IMR-90 (cell line): ENCODE data around the gene IL21. TPM values are rescaled to one million over a fixed set of nuclear protein-coding genes. Genes with fewer than 3 reads are reported as not detected.

ENCODE experiments used
- ATAC-seq: fragments of 200-7000 bp; cut with Tn5 transposase; 2 replicates; pipeline ENCODE4 v1.9.1; 2020; ENCODE audit warnings: low read depth, mild to moderate bottlenecking, moderate library complexity
- BruUV-seq: library from RNA; stranded (reverse); fragments of 400-500 nt; replicated peaks from 2 replicates; lab custom pipeline; 2021; lab: Mats Ljungman, UMichigan
- CTCF ChIA-PET: fragments of 300-600 bp; formaldehyde crosslinking; extraction: SDS; loops from one replicate; lab custom pipeline; 2021; ENCODE audit warnings: antibody characterized with exemption; lab: Yijun Ruan, JAX
- POLR2A ChIA-PET: fragments of 300-600 bp; sonication (Branson Sonifier 250); formaldehyde crosslinking; loops from one replicate; lab custom pipeline; 2022; ENCODE audit warnings: antibody characterized with exemption; ENCODE audit not compliant: unreplicated experiment; lab: Charles Lee
- DNase-seq: peaks from one replicate; pipeline ENCODE4 v3.0.0; 2013
- H2AFZ ChIP-seq: replicated peaks from 2 replicates; pipeline ENCODE3; 2013; ENCODE audit warnings: low read length, mild to moderate bottlenecking; ENCODE audit not compliant: poor library complexity
- H2AK5ac ChIP-seq: 2 replicates; pipeline ENCODE4 v1.6.1; 2013; ENCODE audit warnings: low read depth, low read length, inconsistent platforms
- H2AK9ac ChIP-seq: replicated peaks from 2 replicates; pipeline ENCODE3; 2013; ENCODE audit warnings: mild to moderate bottlenecking, low read depth, low read length, moderate library complexity; ENCODE audit not compliant: poor library complexity
- H2BK120ac ChIP-seq: 2 replicates; pipeline ENCODE4 v1.6.1; 2013; ENCODE audit warnings: low read depth, low read length, inconsistent platforms
- H2BK15ac ChIP-seq: 3 replicates; pipeline ENCODE4 v1.6.1; 2013; ENCODE audit warnings: low read depth, low read length, inconsistent platforms
- H2BK20ac ChIP-seq: 2 replicates; pipeline ENCODE4 v1.6.1; 2013; ENCODE audit warnings: low read depth, mild to moderate bottlenecking, inconsistent platforms, low read length, moderate library complexity
- H2BK5ac ChIP-seq: 2 replicates; pipeline ENCODE4 v1.6.1; 2013; ENCODE audit warnings: mild to moderate bottlenecking, low read depth, low read length, inconsistent platforms; ENCODE audit not compliant: poor library complexity, severe bottlenecking
- H3K14ac ChIP-seq: replicated peaks from 2 replicates; pipeline ENCODE4 v1.6.1; 2013; ENCODE audit warnings: low read depth, low read length, inconsistent platforms
- H3K18ac ChIP-seq: 2 replicates; pipeline ENCODE4 v1.6.1; 2013; ENCODE audit warnings: low read depth, low read length, control low read depth
- H3K23ac ChIP-seq: 2 replicates; pipeline ENCODE4 v1.6.1; 2013; ENCODE audit warnings: low read depth, low read length, inconsistent platforms
- H3K27ac ChIP-seq: 2 replicates; pipeline ENCODE4 v1.5.1; 2013; ENCODE audit warnings: mild to moderate bottlenecking, control low read depth, low read length; ENCODE audit not compliant: insufficient read depth
- H3K27me3 ChIP-seq: 2 replicates; pipeline ENCODE4 v1.6.1; 2013; ENCODE audit warnings: low read length; ENCODE audit not compliant: control insufficient read depth, insufficient read depth
- H3K36me3 ChIP-seq: 2 replicates; pipeline ENCODE4 v1.6.1; 2013; ENCODE audit warnings: low read length, mixed read lengths; ENCODE audit not compliant: control insufficient read depth, insufficient read depth
- H3K4ac ChIP-seq: 2 replicates; pipeline ENCODE4 v1.6.1; 2013; ENCODE audit warnings: low read depth, low read length, inconsistent platforms
- H3K4me1 ChIP-seq: 2 replicates; pipeline ENCODE4 v1.6.1; 2013; ENCODE audit warnings: low read length, mixed read lengths; ENCODE audit not compliant: control insufficient read depth, insufficient read depth
- H3K4me2 ChIP-seq: 2 replicates; pipeline ENCODE4 v1.6.1; 2013; ENCODE audit warnings: low read depth, mild to moderate bottlenecking, control low read depth, low read length, moderate library complexity
- H3K4me3 ChIP-seq: 2 replicates; pipeline ENCODE4 v1.5.1; 2013; ENCODE audit warnings: low read depth, mild to moderate bottlenecking, control low read depth, low read length, moderate library complexity; ENCODE audit not compliant: insufficient read depth
- H3K56ac ChIP-seq: 2 replicates; pipeline ENCODE4 v1.6.1; 2013; ENCODE audit warnings: low read length, inconsistent platforms; ENCODE audit not compliant: insufficient read depth; ENCODE audit errors: extremely low read depth
- H3K79me1 ChIP-seq, 2 experiments: 2 replicates each; pipeline ENCODE4 v1.6.1; 2013; ENCODE audit warnings: low read length in 2 of 2, inconsistent platforms in 1 of 2, low read depth in 1 of 2
- H3K9ac ChIP-seq: 2 replicates; pipeline ENCODE4 v1.6.1; 2013; ENCODE audit warnings: low read depth, low read length, control low read depth
- H3K9me1 ChIP-seq: 2 replicates; pipeline ENCODE4 v1.6.1; 2013; ENCODE audit warnings: low read length, inconsistent platforms; ENCODE audit not compliant: insufficient read depth
- H3K9me3 ChIP-seq: 2 replicates; pipeline ENCODE4 v1.6.1; 2013; ENCODE audit warnings: low read length; ENCODE audit not compliant: control insufficient read depth, insufficient read depth
- H4K20me1 ChIP-seq: 2 replicates; pipeline ENCODE4 v1.6.1; 2013; ENCODE audit warnings: low read length, inconsistent platforms; ENCODE audit not compliant: insufficient read depth
- H4K5ac ChIP-seq: 2 replicates; pipeline ENCODE4 v1.6.1; 2013; ENCODE audit warnings: mild to moderate bottlenecking, low read depth, low read length, control low read depth
- H4K8ac ChIP-seq, 2 experiments: 2 replicates each; pipeline ENCODE4 v1.6.1; 2013; ENCODE audit warnings: low read depth in 2 of 2, low read length in 2 of 2, control low read depth in 1 of 2, inconsistent platforms in 1 of 2
- H4K91ac ChIP-seq: 2 replicates; pipeline ENCODE4 v1.6.1; 2013; ENCODE audit warnings: low read depth, low read length, inconsistent platforms; ENCODE audit not compliant: insufficient read depth
- BHLHE40 ChIP-seq: fragments of 150-350 bp; IDR thresholded peaks from 2 replicates; pipeline ENCODE4 v1.6.1; 2016; ENCODE audit warnings: mild to moderate bottlenecking, low read depth, low read length
- CEBPB ChIP-seq: IDR thresholded peaks from 2 replicates; pipeline ENCODE4 v1.6.1; 2012; ENCODE audit warnings: low read depth, low read length, improper control_type of control experiment
- CTCF ChIP-seq: conservative IDR thresholded peaks from 2 replicates; pipeline ENCODE4 v1.5.1; 2012; ENCODE audit warnings: mild to moderate bottlenecking, low read depth, low read length, improper control_type of control experiment
- FOS ChIP-seq: fragments of 150-350 bp; IDR thresholded peaks from 2 replicates; pipeline ENCODE4 v1.6.1; 2016; ENCODE audit warnings: low read depth, low read length
- MAFK ChIP-seq: IDR thresholded peaks from 2 replicates; pipeline ENCODE4 v1.6.1; 2012; ENCODE audit warnings: low read depth, low read length, improper control_type of control experiment
- NFE2L2 ChIP-seq: fragments of 150-350 bp; IDR thresholded peaks from 2 replicates; pipeline ENCODE4 v1.6.1; 2016; ENCODE audit warnings: low read depth, mild to moderate bottlenecking, low read length
- RAD21 ChIP-seq: IDR thresholded peaks from 2 replicates; pipeline ENCODE4 v1.6.1; 2012; ENCODE audit warnings: low read length, improper control_type of control experiment
- RFX5 ChIP-seq: IDR thresholded peaks from 2 replicates; pipeline ENCODE4 v1.8.0; 2012; ENCODE audit warnings: low read depth, mild to moderate bottlenecking, low read length, moderate library complexity
- USF2 ChIP-seq: fragments of 150-350 bp; IDR thresholded peaks from 2 replicates; pipeline ENCODE4 v1.6.1; 2017; ENCODE audit warnings: mild to moderate bottlenecking, antibody characterized with exemption, low read length, low read depth
- WGBS, 2 experiments: methylation state at CpG; one replicate each; pipeline versions ENCODE4 v1.1.5 to v1.1.7; 2013; ENCODE audit warnings: missing lambda C conversion rate in 2 of 2; ENCODE audit not compliant: insufficient read length in 1 of 2; ENCODE audit errors: extremely low coverage in 2 of 2; 5-methylcytosine and 5-hydroxymethylcytosine counted together
- dilution Hi-C: fragments of 300-500 bp; cut with HindIII; formaldehyde crosslinking; loops from one replicate; pipeline ENCODE4 v1.14.3; 2018; ENCODE audit warnings: low sequenced_read_pairs; ENCODE audit not compliant: unreplicated experiment
- in situ Hi-C: fragments of 300-500 bp; cut with MboI; formaldehyde crosslinking; loops from 3 replicates; pipeline ENCODE4 v1.14.3; 2019; ENCODE audit warnings: low sequenced_read_pairs, inconsistent platforms, mixed read lengths
- intact Hi-C: fragments of 100-400 bp; cut with micrococcal nuclease; formaldehyde crosslinking; loops from 2 replicates; pipeline ENCODE4 v1.10.0; 2022
- polyA plus RNA-seq, 3 experiments: library from polyadenylated mRNA; depleted of rRNA; stranded (reverse); fragments of >200 nt; gene quantifications; 2 replicates each; pipeline ENCODE4 v1.2.3, GENCODE V29; 2012; ENCODE audit warnings: low replicate concordance in 1 of 3
- total RNA-seq: library from RNA; depleted of rRNA; stranded (reverse); fragments of >200 nt; gene quantifications from 2 replicates; pipeline ENCODE4 v1.2.3, GENCODE V29; 2012

IL21 gene
- total and polyA plus RNA-seq, 2 of the 4 experiments (the other 2 are of a cell fraction) = not detected

- intact Hi-C loops (no loop called here), in situ Hi-C loops (no loop called here), dilution Hi-C loops (loop anchor here (25.0 kb wide), 1 partner anchor 298 kb away; the partner anchor contains the start of gene NUDT6)
- no peaks in the 10 kb centered on the region for H4K20me1 ChIP-seq
- H2BK5ac ChIP-seq = no peak overlapping the region
- no peak overlapping the region for H4K91ac ChIP-seq
- no TSS peak for BruUV-seq
- no peaks in the 10 kb centered on the region for H3K9me3 ChIP-seq
- H2BK20ac ChIP-seq = no peak overlapping the region
- no peaks in the 10 kb centered on the region for H3K9me1 ChIP-seq
- H3K4me1 ChIP-seq = no peaks in the 10 kb centered on the region
- H2BK15ac ChIP-seq = no peak overlapping the region
- no peak overlapping the region for H3K18ac ChIP-seq
- H3K4me2 ChIP-seq = no peak overlapping the region
- no peak overlapping the region for H3K4me3 ChIP-seq
- CTCF ChIA-PET = no interaction called here
- TF ChIP-seq NFE2L2 (no peak), MAFK (no peak), CTCF (no peak), CEBPB (no peak), RAD21 (no peak), USF2 (no peak), BHLHE40 (no peak), RFX5 (no peak), FOS (no peak)
- no peak overlapping the region for H4K8ac ChIP-seq
- no peak overlapping the region for H3K14ac ChIP-seq
- H3K27ac ChIP-seq = no peak overlapping the region
- no peak overlapping the region for H4K5ac ChIP-seq
- H3K36me3 ChIP-seq = no peaks in the 10 kb centered on the region
- H3K4ac ChIP-seq = no peak overlapping the region
- POLR2A ChIA-PET = no interaction called here
- no peaks in the 10 kb centered on the region for H3K79me1 ChIP-seq
- DNase-seq = peak; percentile 16
- H2BK120ac ChIP-seq = no peak overlapping the region
- no peak overlapping the region for H2AFZ ChIP-seq
- peak; percentile 17; the same call in 1 of the 2 replicates for ATAC-seq
- H3K23ac ChIP-seq = no peak overlapping the region
- H2AK9ac ChIP-seq = no peak overlapping the region
- no peak overlapping the region for H2AK5ac ChIP-seq
- H3K9ac ChIP-seq = no peak overlapping the region
- no peaks in the 10 kb centered on the region for H3K27me3 ChIP-seq
- WGBS, 2 experiments = no CpG with 5 or more reads among the region's 1 CpG
- no peak overlapping the region for H3K56ac ChIP-seq
Observed at GRCh38 chr4:122614621-122615020, 6.2 kb downstream of the IL21 start.
